Glomerular endothelial cell (primary cell): ENCODE data around the gene SLC24A3. TPM values are rescaled to one million over a fixed set of nuclear protein-coding genes. Genes with fewer than 3 reads are reported as not detected.

Experiments
- DNase-seq: peaks from one replicate; pipeline ENCODE4 v3.0.0-alpha.2; 2011; ENCODE audit warnings: low read depth, low spot score; ENCODE audit errors: extremely low read depth
- total RNA-seq: library from RNA; depleted of rRNA; stranded (reverse); fragments of >200 nt; gene quantifications from 2 replicates; pipeline ENCODE4 v1.2.3, GENCODE V29; 2015

SLC24A3 gene
- total RNA-seq, 1 donor from 2014 or later: 0.18 TPM

GRCh38 chr20:19690462-19690861, 478.0 kb downstream of the SLC24A3 start:
- no peak for DNase-seq

- DNase-seq: no peak
Measured at GRCh38 chr20:19691125-19691524, 478.7 kb downstream of the SLC24A3 start.

GRCh38 chr20:19692100-19692499, 479.7 kb downstream of the SLC24A3 start:
- DNase-seq: no peak

GRCh38 chr20:19692685-19693119, 480.3 kb downstream of the SLC24A3 start:
- DNase-seq: peak; percentile 27

- DNase-seq: no peak
Measured at GRCh38 chr20:19693508-19693907, 481.1 kb downstream of the SLC24A3 start.

GRCh38 chr20:19695081-19695480, 482.6 kb downstream of the SLC24A3 start:
- no peak for DNase-seq

GRCh38 chr20:19696620-19697019, 484.2 kb downstream of the SLC24A3 start:
- no peak for DNase-seq

- no peak for DNase-seq
Measured at GRCh38 chr20:19697415-19697814, 485.0 kb downstream of the SLC24A3 start.

- DNase-seq: peak; percentile 39
Measured at GRCh38 chr20:19699180-19699971, 486.9 kb downstream of the SLC24A3 start.

- DNase-seq: no peak
Measured at GRCh38 chr20:19701429-19701828, 489.0 kb downstream of the SLC24A3 start.

GRCh38 chr20:19706463-19706862, 494.0 kb downstream of the SLC24A3 start:
- no peak for DNase-seq

GRCh38 chr20:19709635-19710335, 497.3 kb downstream of the SLC24A3 start:
- DNase-seq: no peak

GRCh38 chr20:19710336-19711120, 498.1 kb downstream of the SLC24A3 start:
- no peak for DNase-seq

GRCh38 chr20:19711126-19711525, 498.7 kb downstream of the SLC24A3 start:
- DNase-seq: no peak

- DNase-seq: no peak
Measured at GRCh38 chr20:19712721-19713260, 500.3 kb downstream of the SLC24A3 start.

- DNase-seq: no peak
Measured at GRCh38 chr20:19713822-19714578, 501.6 kb downstream of the SLC24A3 start.

GRCh38 chr20:19714579-19714840, 502.1 kb downstream of the SLC24A3 start:
- no peak for DNase-seq

- DNase-seq: no peak
Measured at GRCh38 chr20:19715986-19716385, 503.5 kb downstream of the SLC24A3 start.

GRCh38 chr20:19718880-19719279, 506.4 kb downstream of the SLC24A3 start:
- DNase-seq: no peak

GRCh38 chr20:19720991-19721390, 508.5 kb downstream of the SLC24A3 start:
- no peak for DNase-seq

GRCh38 chr20:19723051-19723450, 510.6 kb downstream of the SLC24A3 start:
- no peak for DNase-seq
